HEK293T (cell line): ENCODE results near the gene KIF26B.
"Not testable (repeated sequence)": the region's sequence is repeated elsewhere in the genome, so short reads cannot be mapped to it uniquely, and the experiment has no call there.

ENCODE experiments used
- CTCF ChIA-PET: fragments of 350-600 bp; formaldehyde crosslinking; extraction: SDS; loops from one replicate; lab custom pipeline; 2021; ENCODE audit warnings: antibody characterized with exemption, inconsistent platforms; lab: Yijun Ruan, JAX
- POLR2A ChIA-PET: fragments of 350-600 bp; formaldehyde crosslinking; extraction: SDS; loops from one replicate; lab custom pipeline; 2020; ENCODE audit warnings: antibody characterized with exemption, inconsistent platforms; lab: Yijun Ruan, JAX
- DNase-seq: peaks from one replicate; pipeline ENCODE4 v3.0.0; 2012; ENCODE audit warnings: mixed read lengths; ENCODE audit errors: extremely low spot score
- ARNT ChIP-seq: fragments of 450-650 bp; IDR thresholded peaks from 2 replicates; pipeline ENCODE4 v1.6.1; 2017; ENCODE audit warnings: mild to moderate bottlenecking
- BHLHE40 ChIP-seq: fragments of 450-650 bp; IDR thresholded peaks from 2 replicates; pipeline ENCODE4 v1.6.1; 2016; ENCODE audit warnings: mild to moderate bottlenecking, moderate library complexity, borderline replicate concordance
- CTBP1 ChIP-seq: fragments of 450-650 bp; IDR thresholded peaks from 2 replicates; pipeline ENCODE4 v1.6.1; 2016; ENCODE audit warnings: borderline replicate concordance
- ELF4 ChIP-seq: fragments of 450-650 bp; IDR thresholded peaks from 2 replicates; pipeline ENCODE4 v1.6.1; 2017; ENCODE audit warnings: antibody characterized with exemption
- FOXA1 ChIP-seq: fragments of 450-650 bp; IDR thresholded peaks from 2 replicates; pipeline ENCODE4 v1.6.1; 2016; ENCODE audit warnings: mild to moderate bottlenecking
- FOXK2 ChIP-seq: fragments of 450-650 bp; IDR thresholded peaks from 2 replicates; pipeline ENCODE4 v1.6.1; 2016; ENCODE audit warnings: mild to moderate bottlenecking
- FOXM1 ChIP-seq: fragments of 450-650 bp; IDR thresholded peaks from 2 replicates; pipeline ENCODE4 v1.6.1; 2017; ENCODE audit warnings: mild to moderate bottlenecking, borderline replicate concordance
- HDGF ChIP-seq: fragments of 450-650 bp; IDR thresholded peaks from 2 replicates; pipeline ENCODE4 v1.6.1; 2017; ENCODE audit warnings: antibody characterized with exemption, borderline replicate concordance
- L3MBTL2 ChIP-seq: fragments of 450-650 bp; conservative IDR thresholded peaks from 2 replicates; pipeline ENCODE4 v1.6.1; 2016; ENCODE audit warnings: mild to moderate bottlenecking
- LEF1 ChIP-seq: fragments of 450-650 bp; IDR thresholded peaks from 2 replicates; pipeline ENCODE4 v1.6.1; 2017; ENCODE audit warnings: mild to moderate bottlenecking, borderline replicate concordance
- NFRKB ChIP-seq: fragments of 450-650 bp; IDR thresholded peaks from 2 replicates; pipeline ENCODE4 v1.6.1; 2016; ENCODE audit warnings: mild to moderate bottlenecking, moderate library complexity
- PKNOX1 ChIP-seq: fragments of 450-650 bp; IDR thresholded peaks from 2 replicates; pipeline ENCODE4 v1.6.1; 2016
- SP1 ChIP-seq: fragments of 450-650 bp; IDR thresholded peaks from 2 replicates; pipeline ENCODE4 v1.6.1; 2017
- SUZ12 ChIP-seq: fragments of 450-650 bp; IDR thresholded peaks from 2 replicates; pipeline ENCODE4 v1.6.1; 2016; ENCODE audit warnings: mild to moderate bottlenecking
- TARDBP ChIP-seq: fragments of 450-650 bp; IDR thresholded peaks from 2 replicates; pipeline ENCODE4 v1.6.1; 2016
- ZNF384 ChIP-seq: fragments of 450-650 bp; IDR thresholded peaks from 2 replicates; pipeline ENCODE4 v1.6.1; 2016

KIF26B gene

GRCh38 chr1:245390975-245391374 is 236.2 kb downstream of the KIF26B start:
- POLR2A ChIA-PET = no interaction called here
- no peak for TF ChIP-seq ELF4
- no peak for TF ChIP-seq FOXA1
- no peak for TF ChIP-seq ZNF384
- TF ChIP-seq SUZ12 = no peak
- TF ChIP-seq ARNT = no peak
- TF ChIP-seq TARDBP = no peak
- no peak for TF ChIP-seq BHLHE40
- no peak for TF ChIP-seq HDGF
- no peak for TF ChIP-seq CTBP1
- no peak for TF ChIP-seq LEF1
- TF ChIP-seq L3MBTL2 = no peak
- TF ChIP-seq SP1 = no peak
- no peak for TF ChIP-seq FOXK2
- TF ChIP-seq PKNOX1 = no peak
- TF ChIP-seq FOXM1 = no peak
- no peak for TF ChIP-seq NFRKB
- CTCF ChIA-PET = interaction anchor here (0.7 kb wide), 1 partner anchor 625 kb away, joined by 4 read pairs; no protein-coding TSS in a partner anchor

GRCh38 chr1:245393694-245394093 is 238.9 kb downstream of the KIF26B start:
- ChIA-PET POLR2A (no interaction called here), CTCF (no interaction called here)
- TF ChIP-seq L3MBTL2 (no peak), ZNF384 (no peak)
- DNase-seq = no peak

More at GRCh38 chr1:245390975-245391374, 236.2 kb downstream of the KIF26B start:
- no peak for DNase-seq

GRCh38 chr1:245395680-245396079 is 240.9 kb downstream of the KIF26B start:
- ChIA-PET POLR2A (no interaction called here), CTCF (no interaction called here)
- TF ChIP-seq NFRKB (no peak), ZNF384 (no peak), ARNT (no peak)
- DNase-seq = no peak

DNA sequence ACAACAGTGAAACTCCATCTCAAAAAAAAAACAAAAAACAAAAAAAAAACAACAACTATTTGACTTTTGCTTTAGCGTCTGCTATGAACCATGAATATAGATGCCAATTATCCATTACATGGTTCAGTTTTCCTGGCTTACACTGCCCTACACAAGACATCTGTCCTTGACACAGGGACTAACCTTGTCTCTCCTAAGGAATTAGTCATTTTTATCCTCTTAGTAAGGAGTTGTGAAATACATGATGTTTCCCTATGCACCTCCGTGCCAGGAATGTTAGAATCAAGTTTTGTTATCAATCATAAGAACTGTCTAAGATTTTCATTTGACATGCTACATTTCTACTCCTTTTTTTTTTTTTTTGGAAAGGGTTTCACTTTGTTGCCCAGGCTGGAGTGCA is 241.8 kb downstream of the KIF26B start:
- ChIA-PET CTCF (no interaction called here), POLR2A (no interaction called here)

DNA sequence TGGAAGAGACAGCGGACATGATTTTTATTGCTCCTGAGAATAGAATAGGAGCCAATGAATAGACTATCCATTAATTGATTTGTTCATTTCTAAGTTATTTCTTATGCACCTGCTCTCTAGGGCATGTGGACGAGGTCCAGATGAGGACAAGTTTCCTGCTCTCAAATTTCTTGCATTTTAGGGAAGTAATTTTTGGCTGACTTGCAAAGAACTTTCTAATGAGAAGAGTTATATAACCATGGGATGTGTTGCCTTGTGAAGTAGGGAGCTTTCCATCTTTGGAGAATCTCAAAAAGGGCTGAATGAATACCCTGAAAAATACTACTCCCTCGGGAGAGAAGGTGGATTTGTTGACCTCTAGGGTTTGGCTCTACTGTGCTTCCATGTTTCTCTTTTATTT is 243.0 kb downstream of the KIF26B start:
- CTCF ChIA-PET = no interaction called here
- POLR2A ChIA-PET = no interaction called here
- no peak for DNase-seq
- TF ChIP-seq PKNOX1 = no peak
- TF ChIP-seq FOXA1 = no peak
- TF ChIP-seq L3MBTL2 = no peak
- no peak for TF ChIP-seq BHLHE40
- TF ChIP-seq ELF4 = no peak
- no peak for TF ChIP-seq LEF1
- no peak for TF ChIP-seq TARDBP
- TF ChIP-seq ARNT = no peak

More for the DNA sequence above, 241.8 kb downstream of the KIF26B start:
- no peak for DNase-seq
- TF ChIP-seq HDGF (no peak), CTBP1 (no peak), NFRKB (no peak), PKNOX1 (no peak), FOXM1 (no peak), SP1 (no peak), LEF1 (no peak), FOXK2 (no peak), ARNT (no peak), L3MBTL2 (no peak), ELF4 (no peak), FOXA1 (no peak), ZNF384 (no peak), SUZ12 (no peak), TARDBP (no peak), BHLHE40 (no peak)

GRCh38 chr1:245398180-245398579 is 243.4 kb downstream of the KIF26B start:
- TF ChIP-seq NFRKB (no peak), BHLHE40 (no peak), SP1 (no peak), FOXK2 (no peak), HDGF (no peak), ARNT (no peak), ZNF384 (no peak), FOXA1 (no peak), CTBP1 (no peak), FOXM1 (no peak)
- no peak for DNase-seq
- ChIA-PET CTCF (no interaction called here), POLR2A (no interaction called here)

- DNase-seq = no peak
- TF ChIP-seq L3MBTL2 = no peak
- no peak for TF ChIP-seq SP1
- no peak for TF ChIP-seq TARDBP
- TF ChIP-seq FOXK2 = no peak
- no peak for TF ChIP-seq HDGF
- TF ChIP-seq FOXM1 = no peak
- TF ChIP-seq PKNOX1 = no peak
- CTCF ChIA-PET = no interaction called here
- POLR2A ChIA-PET = no interaction called here
These were observed 247.2 kb downstream of the KIF26B start for GRCh38 chr1:245401881-245402587.

DNA sequence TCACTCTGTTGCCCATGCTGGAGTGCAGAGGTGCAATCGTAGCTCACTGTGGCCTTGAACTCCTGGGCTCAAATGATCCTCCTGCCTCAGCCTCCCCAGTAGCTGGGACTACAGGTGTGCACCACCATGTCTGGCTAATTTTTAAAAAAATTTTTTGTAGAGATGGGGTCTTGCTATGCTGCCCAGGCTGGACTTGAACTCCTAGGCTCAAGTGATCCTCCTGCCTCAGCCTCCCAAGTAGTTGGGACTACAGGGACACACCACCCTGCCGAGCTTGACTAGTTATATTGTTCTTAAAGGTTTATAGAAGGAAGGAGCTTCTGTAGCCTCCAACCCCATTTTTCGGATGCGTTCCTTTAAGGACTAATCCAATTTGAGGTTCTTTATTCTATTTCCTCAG is 248.2 kb downstream of the KIF26B start:
- CTCF ChIA-PET, DNase-seq, POLR2A ChIA-PET: not testable (repeated sequence)
